Thoracic aorta (tissue), 2 donors: ENCODE results near the gene BCAS1. TPM values are rescaled to one million over a fixed set of nuclear protein-coding genes. Genes with fewer than 3 reads are reported as not detected.

Source experiments
- ATAC-seq: fragments of 150-250 bp; one replicate; pipeline ENCODE4 v1.8.0; 2017; ENCODE audit warnings: low read depth; ENCODE audit not compliant: insufficient number of reproducible peaks, low FRiP score
- DNase-seq: peaks from one replicate; pipeline ENCODE4 v3.0.0-alpha.2; 2020; ENCODE audit warnings: low spot score
- H3K27ac ChIP-seq, 2 donors: fragments of 200-600 bp; sonication (generic); 1 replicate in 1 of 2; 2 replicates in 1 of 2; pipeline ENCODE4 v1.5.1; 2016; ENCODE audit warnings: mild to moderate bottlenecking in 2 of 2, moderate library complexity in 2 of 2
- H3K27me3 ChIP-seq: fragments of 200-600 bp; sonication (generic); replicated peaks from 2 replicates; pipeline ENCODE4 v1.6.0; 2016; ENCODE audit warnings: mild to moderate bottlenecking; ENCODE audit not compliant: insufficient read depth
- H3K36me3 ChIP-seq: fragments of 200-600 bp; sonication (generic); one replicate; pipeline ENCODE4 v1.5.1; 2016
- H3K4me1 ChIP-seq, 2 donors: fragments of 200-600 bp; sonication (generic); 1 replicate in 1 of 2; 2 replicates in 1 of 2; pipeline versions ENCODE4 v1.5.1 to v1.6.0; 2016; ENCODE audit warnings: low read depth in 2 of 2, mild to moderate bottlenecking in 1 of 2; ENCODE audit not compliant: control insufficient read depth in 1 of 2
- H3K4me3 ChIP-seq: fragments of 200-600 bp; sonication (generic); 2 replicates; pipeline ENCODE4 v1.5.1; 2016; ENCODE audit warnings: mild to moderate bottlenecking
- H3K9me3 ChIP-seq: fragments of 200-600 bp; sonication (generic); 2 replicates; pipeline ENCODE4 v1.5.1; 2016
- total RNA-seq, 2 donors: library from RNA; depleted of rRNA; stranded (reverse); fragments of >200 nt; gene quantifications; one replicate each; pipeline versions ENCODE4 v1.1.0 to v1.2.3, GENCODE V29; 2016
- TF ChIP-seq, protein P1 (sequence below): fragments of 200-600 bp; sonication (generic); IDR thresholded peaks from one replicate; pipeline ENCODE4 v1.5.1; 2019; ENCODE audit warnings: antibody characterized with exemption

Gene BCAS1, protein sequence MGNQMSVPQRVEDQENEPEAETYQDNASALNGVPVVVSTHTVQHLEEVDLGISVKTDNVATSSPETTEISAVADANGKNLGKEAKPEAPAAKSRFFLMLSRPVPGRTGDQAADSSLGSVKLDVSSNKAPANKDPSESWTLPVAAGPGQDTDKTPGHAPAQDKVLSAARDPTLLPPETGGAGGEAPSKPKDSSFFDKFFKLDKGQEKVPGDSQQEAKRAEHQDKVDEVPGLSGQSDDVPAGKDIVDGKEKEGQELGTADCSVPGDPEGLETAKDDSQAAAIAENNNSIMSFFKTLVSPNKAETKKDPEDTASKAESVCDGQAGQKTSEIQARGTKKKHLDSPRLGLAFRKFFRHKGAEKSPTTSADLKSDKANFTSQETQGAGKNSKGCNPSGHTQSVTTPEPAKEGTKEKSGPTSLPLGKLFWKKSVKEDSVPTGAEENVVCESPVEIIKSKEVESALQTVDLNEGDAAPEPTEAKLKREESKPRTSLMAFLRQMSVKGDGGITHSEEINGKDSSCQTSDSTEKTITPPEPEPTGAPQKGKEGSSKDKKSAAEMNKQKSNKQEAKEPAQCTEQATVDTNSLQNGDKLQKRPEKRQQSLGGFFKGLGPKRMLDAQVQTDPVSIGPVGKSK
- 1 to 10 TPM in 1 of 2 donors, under 1 TPM in 1; under 0.01 to 3.6 TPM for total RNA-seq

DNA sequence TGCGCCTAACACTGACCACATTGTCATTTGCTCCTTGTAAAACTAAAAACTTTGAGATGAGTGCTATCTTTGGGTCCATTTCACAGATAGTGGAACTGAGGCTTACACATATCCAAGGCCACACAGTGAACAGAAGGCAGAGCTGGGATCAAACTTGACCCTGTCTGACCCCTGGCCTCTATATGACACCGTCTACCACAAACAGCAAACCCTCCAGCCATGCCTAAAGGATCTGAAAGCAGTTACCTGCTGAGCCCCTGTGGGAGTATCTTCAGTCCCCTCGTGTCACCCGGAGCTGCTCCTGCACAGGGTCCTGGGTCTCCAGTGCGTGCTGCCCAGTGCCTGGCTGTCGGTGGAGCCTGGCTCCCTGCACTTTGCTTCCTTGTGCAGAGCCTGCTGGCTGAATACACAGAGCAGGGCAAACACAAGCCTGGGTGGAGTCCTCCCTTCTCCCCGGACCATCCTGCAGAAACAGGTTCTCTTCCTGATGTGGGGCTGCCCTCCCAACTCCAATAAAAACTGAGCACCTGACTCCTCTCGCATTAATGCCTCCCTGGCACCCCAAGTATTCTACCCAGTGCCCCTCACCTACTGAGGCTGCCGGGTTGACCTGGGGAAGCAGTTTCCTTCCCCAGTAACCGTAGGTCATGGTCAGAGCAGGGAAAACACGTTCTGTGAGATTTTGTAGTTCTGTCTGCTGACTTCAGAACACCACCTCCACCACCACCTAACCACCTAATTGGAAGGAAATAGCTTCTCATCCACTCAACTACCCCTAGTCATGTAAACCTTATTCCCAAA, at the start of gene BCAS1:
TSS of gene BCAS1 (minus strand) at position 408 of the 801 bp plus-strand sequence. CDS start 11,876 bp downstream, outside the sequence.
- Histone ChIP-seq H3K4me1 (no peaks in the 10 kb centered on the region), H3K9me3 (no peaks in the 10 kb centered on the region), H3K27me3 (no peaks in the 10 kb centered on the region), H3K4me3 (no peak within 1 kb of the TSS), H3K36me3 (no peaks in the 10 kb centered on the region), H3K27ac (no peak within 1 kb of the TSS)
- DNase-seq: no peak
- no peak for ATAC-seq
- TF ChIP-seq, protein P1, sequence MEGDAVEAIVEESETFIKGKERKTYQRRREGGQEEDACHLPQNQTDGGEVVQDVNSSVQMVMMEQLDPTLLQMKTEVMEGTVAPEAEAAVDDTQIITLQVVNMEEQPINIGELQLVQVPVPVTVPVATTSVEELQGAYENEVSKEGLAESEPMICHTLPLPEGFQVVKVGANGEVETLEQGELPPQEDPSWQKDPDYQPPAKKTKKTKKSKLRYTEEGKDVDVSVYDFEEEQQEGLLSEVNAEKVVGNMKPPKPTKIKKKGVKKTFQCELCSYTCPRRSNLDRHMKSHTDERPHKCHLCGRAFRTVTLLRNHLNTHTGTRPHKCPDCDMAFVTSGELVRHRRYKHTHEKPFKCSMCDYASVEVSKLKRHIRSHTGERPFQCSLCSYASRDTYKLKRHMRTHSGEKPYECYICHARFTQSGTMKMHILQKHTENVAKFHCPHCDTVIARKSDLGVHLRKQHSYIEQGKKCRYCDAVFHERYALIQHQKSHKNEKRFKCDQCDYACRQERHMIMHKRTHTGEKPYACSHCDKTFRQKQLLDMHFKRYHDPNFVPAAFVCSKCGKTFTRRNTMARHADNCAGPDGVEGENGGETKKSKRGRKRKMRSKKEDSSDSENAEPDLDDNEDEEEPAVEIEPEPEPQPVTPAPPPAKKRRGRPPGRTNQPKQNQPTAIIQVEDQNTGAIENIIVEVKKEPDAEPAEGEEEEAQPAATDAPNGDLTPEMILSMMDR: no peak

DNA sequence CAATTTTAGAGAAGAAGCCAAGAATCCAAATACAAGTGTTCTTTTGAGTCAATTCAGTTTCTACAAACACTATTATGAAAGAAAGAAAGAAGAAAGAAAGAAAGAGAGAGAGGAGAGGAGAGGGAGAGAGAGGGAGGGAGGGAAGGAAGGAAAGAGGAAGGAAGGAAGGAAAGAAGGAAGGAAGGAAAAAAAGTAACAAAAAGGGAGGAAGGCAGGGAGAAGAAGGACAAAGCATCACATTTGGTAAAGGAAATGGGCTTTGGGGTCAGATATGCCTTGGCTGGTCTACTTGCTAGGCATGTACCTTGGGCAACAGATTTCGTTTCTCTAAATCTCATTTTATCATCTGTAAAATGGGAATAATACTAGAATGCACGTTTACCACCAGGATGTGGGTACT, 49.4 kb upstream of the BCAS1 start:
- Histone ChIP-seq H3K27me3 (no peaks in the 10 kb centered on the region), H3K4me3 (no peak overlapping the region), H3K4me1 (no peaks in the 10 kb centered on the region), H3K27ac (no peak overlapping the region), H3K36me3 (no peaks in the 10 kb centered on the region), H3K9me3 (no peaks in the 10 kb centered on the region)
- DNase-seq (no peak), ATAC-seq (no peak)
- TF ChIP-seq, protein P1: no peak

DNA sequence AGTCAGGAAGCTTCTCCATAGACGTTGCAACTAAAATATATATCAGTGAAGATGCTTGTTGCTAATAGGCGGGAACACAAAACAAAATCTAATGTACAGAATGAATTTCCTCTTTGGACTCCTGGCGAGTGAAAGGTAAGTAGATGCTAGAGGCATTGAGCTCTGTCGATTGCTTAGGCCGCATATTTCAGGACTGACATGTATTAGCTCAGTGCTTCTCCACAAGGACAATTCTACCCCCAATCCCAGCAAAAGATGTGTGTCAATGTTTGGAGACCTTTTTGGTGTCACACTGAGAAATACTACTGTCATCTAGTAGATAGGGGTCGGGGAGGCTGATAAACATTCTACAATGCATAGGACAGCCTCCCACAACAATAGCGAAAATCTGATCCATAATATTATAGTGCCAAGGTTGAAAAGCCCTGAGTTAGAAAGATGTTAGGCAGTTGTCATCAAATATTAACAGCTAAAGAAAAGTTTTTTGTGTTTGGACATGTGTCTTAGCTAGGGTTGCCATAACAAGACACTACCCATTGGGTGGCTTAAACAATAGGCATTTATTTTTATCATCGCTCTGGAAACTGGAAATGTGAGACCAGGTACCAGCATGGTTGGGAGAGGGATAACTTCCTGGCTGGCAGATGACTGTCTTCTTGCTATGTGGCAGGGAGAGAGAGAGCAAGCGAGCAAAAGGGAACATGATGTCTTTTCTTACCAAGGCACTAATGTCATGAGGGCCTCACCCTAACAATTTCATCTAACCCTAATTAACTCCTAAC, 48.0 kb upstream of the BCAS1 start:
- no peaks in the 10 kb centered on the region for H3K9me3 ChIP-seq
- no peaks in the 10 kb centered on the region for H3K27me3 ChIP-seq
- TF ChIP-seq, protein P1: no peak
- no peaks in the 10 kb centered on the region for H3K36me3 ChIP-seq
- no peak overlapping the region for H3K4me3 ChIP-seq
- no peak for ATAC-seq
- no peaks in the 10 kb centered on the region for H3K4me1 ChIP-seq
- no peak for DNase-seq
- no peak overlapping the region for H3K27ac ChIP-seq

DNA sequence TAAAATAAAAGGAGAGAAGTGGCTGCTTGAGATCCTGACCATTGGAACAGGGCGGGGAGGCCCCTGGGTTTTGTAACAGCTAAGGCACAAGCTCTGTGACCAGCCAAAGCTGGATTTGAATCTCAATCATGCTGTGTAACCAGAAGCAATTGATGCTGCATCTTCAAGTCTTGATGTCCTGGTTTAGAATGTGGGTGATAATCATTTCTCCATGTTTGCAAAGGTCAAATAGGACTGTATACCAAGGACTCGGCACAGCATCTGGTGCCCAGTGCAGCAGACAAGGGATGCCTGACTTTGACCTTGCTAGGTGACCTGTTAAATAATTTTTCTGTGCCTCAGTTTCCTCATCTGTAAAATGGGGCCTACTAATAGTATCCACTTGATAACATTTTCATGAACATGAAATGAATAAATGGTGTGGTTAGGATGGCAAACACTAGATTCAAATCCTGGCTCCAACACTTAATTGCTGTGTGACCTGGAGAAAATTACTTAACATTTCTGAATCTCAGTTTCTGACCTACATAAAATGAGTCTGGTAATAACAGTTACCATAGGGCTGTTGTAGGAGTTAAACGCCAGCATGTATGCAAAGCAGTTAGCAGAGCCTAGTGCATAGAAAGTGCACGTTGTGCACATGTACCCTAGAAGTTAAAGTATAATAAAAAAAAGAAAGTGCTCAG, 46.3 kb upstream of the BCAS1 start:
- ATAC-seq: no peak
- H3K27ac ChIP-seq: no peak overlapping the region
- no peaks in the 10 kb centered on the region for H3K27me3 ChIP-seq
- H3K4me3 ChIP-seq: no peak overlapping the region
- no peaks in the 10 kb centered on the region for H3K4me1 ChIP-seq
- no peaks in the 10 kb centered on the region for H3K36me3 ChIP-seq
- DNase-seq: no peak
- TF ChIP-seq, protein P1: no peak
- no peaks in the 10 kb centered on the region for H3K9me3 ChIP-seq
